AG09319 (cell line): ENCODE data around the gene SLC5A6.

Experiments
- DNase-seq: peaks from one replicate; pipeline ENCODE4 v3.0.0-alpha.2; 2010; ENCODE audit warnings: low read depth; ENCODE audit errors: extremely low read depth
- CTCF ChIP-seq: IDR thresholded peaks from 2 replicates; pipeline ENCODE4 v1.5.1; 2011; ENCODE audit warnings: low read depth, mild to moderate bottlenecking, inconsistent platforms, low read length, moderate library complexity

Gene SLC5A6

GRCh38 chr2:27211943-27212625 is at the start of gene SLC5A6, which contains the start of gene ATRAID:
TSS of gene SLC5A6 (minus strand) at chr2:27212268. CDS start at chr2:27207650, 4,618 bp downstream.
TSS of gene ATRAID (plus strand) at chr2:27212041. CDS start at chr2:27212369, 328 bp downstream.
- peak; percentile 72 for DNase-seq

GRCh38 chr2:27261241-27261925 is 49.3 kb upstream of the SLC5A6 start:
- DNase-seq, result no peak
- no peak for TF ChIP-seq CTCF

More at GRCh38 chr2:27211943-27212625, at the start of gene SLC5A6, which contains the start of gene ATRAID:
- TF ChIP-seq CTCF, result no peak

- no peak for TF ChIP-seq CTCF
- no peak for DNase-seq
Observed at GRCh38 chr2:27258051-27258450, 46.0 kb upstream of the SLC5A6 start.

- TF ChIP-seq CTCF, result no peak
- no peak for DNase-seq
Observed at GRCh38 chr2:27256855-27257454, 44.9 kb upstream of the SLC5A6 start.

GRCh38 chr2:27255660-27256059 is 43.6 kb upstream of the SLC5A6 start:
- no peak for TF ChIP-seq CTCF
- no peak for DNase-seq

- TF ChIP-seq CTCF, result no peak
- DNase-seq, result no peak
Observed at GRCh38 chr2:27255187-27255586, 43.1 kb upstream of the SLC5A6 start.

GRCh38 chr2:27251766-27252165 is 39.7 kb upstream of the SLC5A6 start:
- no peak for TF ChIP-seq CTCF
- no peak for DNase-seq
